ENCODE results near the gene SPEF2.

DNA sequence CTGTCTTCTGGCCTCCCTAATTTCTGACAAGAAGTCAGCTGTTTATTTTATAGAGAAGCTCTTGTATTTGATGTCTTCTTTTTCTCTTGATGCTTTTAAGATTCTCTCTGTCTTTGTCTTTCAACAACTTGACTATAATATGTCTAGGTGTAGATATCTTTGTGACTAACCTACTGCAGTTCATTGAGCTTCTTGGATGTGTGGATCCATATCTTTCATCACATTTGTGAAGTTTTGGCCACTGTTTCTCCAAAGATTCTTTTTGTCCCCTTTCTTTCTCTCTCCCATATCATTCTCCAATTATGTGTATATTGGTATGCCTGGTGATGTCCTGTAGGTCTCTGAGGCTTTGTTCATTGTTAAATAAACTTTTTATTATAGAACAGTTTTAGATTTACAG, 16.7 kb downstream of the SPEF2 start:
- TF ChIP-seq, protein P1, sequence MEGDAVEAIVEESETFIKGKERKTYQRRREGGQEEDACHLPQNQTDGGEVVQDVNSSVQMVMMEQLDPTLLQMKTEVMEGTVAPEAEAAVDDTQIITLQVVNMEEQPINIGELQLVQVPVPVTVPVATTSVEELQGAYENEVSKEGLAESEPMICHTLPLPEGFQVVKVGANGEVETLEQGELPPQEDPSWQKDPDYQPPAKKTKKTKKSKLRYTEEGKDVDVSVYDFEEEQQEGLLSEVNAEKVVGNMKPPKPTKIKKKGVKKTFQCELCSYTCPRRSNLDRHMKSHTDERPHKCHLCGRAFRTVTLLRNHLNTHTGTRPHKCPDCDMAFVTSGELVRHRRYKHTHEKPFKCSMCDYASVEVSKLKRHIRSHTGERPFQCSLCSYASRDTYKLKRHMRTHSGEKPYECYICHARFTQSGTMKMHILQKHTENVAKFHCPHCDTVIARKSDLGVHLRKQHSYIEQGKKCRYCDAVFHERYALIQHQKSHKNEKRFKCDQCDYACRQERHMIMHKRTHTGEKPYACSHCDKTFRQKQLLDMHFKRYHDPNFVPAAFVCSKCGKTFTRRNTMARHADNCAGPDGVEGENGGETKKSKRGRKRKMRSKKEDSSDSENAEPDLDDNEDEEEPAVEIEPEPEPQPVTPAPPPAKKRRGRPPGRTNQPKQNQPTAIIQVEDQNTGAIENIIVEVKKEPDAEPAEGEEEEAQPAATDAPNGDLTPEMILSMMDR (optimal IDR thresholded peaks at IDR 0.05 in 1 of 3, IDR thresholded peaks at IDR 0.05 in 1 of 3, conservative IDR thresholded peaks at IDR 0.05 in 1 of 3; ENCODE audit: extremely low read depth in 1 of 3, insufficient read depth in 2 of 3, low read length in 3 of 3): no peak
- no peak for TF ChIP-seq EZH2 (IDR thresholded peaks at IDR 0.05; ENCODE audit: low read length)
